ENCODE measurements around the gene DCTN3. TPM values are rescaled to one million over a fixed set of nuclear protein-coding genes. Genes with fewer than 3 reads are reported as not detected.

The DCTN3 gene
- polyA plus RNA-seq, 3 donors, result 120 to 174 (median 143) TPM

- peak in 1 of 3 donors; percentile 29 for DNase-seq
- H3K27ac ChIP-seq (ENCODE audit: low read depth in 1 of 2, low read length in 2 of 2), result no peak overlapping the region
- H3K27me3 ChIP-seq (ENCODE audit: control insufficient read depth in 2 of 2, insufficient read depth in 2 of 2, low read length in 2 of 2), result peaks cover 10 to 24% of the 10 kb centered on the region in 2 donors
- no peak overlapping the region for H3K4me3 ChIP-seq (replicated peaks in 1 of 3; ENCODE audit: low read depth in 2 of 3, low read length in 3 of 3)
- H3K9me3 ChIP-seq (replicated peaks in 1 of 2; ENCODE audit: control insufficient read depth in 1 of 2, insufficient read depth in 1 of 2, low read length in 2 of 2), result peaks cover 0 to 6% of the 10 kb centered on the region in 2 donors
- no peaks in the 10 kb centered on the region for H4K20me1 ChIP-seq (ENCODE audit: insufficient read depth, low read length)
- H3K4me1 ChIP-seq (ENCODE audit: control insufficient read depth in 1 of 2, insufficient read depth in 2 of 2, low read length in 2 of 2), result no peaks in the 10 kb centered on the region
- intact Hi-C loops (cut with micrococcal nuclease), result no loop called here
- H3K36me3 ChIP-seq (replicated peaks in 1 of 2; ENCODE audit: control insufficient read depth in 1 of 2, insufficient read depth in 2 of 2, low read length in 2 of 2), result no peaks in the 10 kb centered on the region
- TF ChIP-seq, protein P1, sequence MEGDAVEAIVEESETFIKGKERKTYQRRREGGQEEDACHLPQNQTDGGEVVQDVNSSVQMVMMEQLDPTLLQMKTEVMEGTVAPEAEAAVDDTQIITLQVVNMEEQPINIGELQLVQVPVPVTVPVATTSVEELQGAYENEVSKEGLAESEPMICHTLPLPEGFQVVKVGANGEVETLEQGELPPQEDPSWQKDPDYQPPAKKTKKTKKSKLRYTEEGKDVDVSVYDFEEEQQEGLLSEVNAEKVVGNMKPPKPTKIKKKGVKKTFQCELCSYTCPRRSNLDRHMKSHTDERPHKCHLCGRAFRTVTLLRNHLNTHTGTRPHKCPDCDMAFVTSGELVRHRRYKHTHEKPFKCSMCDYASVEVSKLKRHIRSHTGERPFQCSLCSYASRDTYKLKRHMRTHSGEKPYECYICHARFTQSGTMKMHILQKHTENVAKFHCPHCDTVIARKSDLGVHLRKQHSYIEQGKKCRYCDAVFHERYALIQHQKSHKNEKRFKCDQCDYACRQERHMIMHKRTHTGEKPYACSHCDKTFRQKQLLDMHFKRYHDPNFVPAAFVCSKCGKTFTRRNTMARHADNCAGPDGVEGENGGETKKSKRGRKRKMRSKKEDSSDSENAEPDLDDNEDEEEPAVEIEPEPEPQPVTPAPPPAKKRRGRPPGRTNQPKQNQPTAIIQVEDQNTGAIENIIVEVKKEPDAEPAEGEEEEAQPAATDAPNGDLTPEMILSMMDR (IDR thresholded peaks at IDR 0.05), result no peak
- Mint-ChIP-seq H3K27ac (no peak overlapping the region), H3K27me3 (ENCODE audit: low read depth in 3 of 3) (peaks cover 35 to 44% (median 38%) of the 10 kb centered on the region in 3 donors), H3K4me1 (peaks cover 1% of the 10 kb centered on the region), H3K36me3 (peaks cover 0 to 1% of the 10 kb centered on the region in 2 donors), H3K4me3 (no peak overlapping the region), H3K9me3 (peaks cover 0 to 3% (median 2%) of the 10 kb centered on the region in 7 donors)
- no peak overlapping the region for H3K9ac ChIP-seq (ENCODE audit: insufficient read depth, low read length, poor library complexity, severe bottlenecking)
- 88% methylated on average over 6 of the region's 6 CpGs for WGBS (ENCODE audit: insufficient coverage)
- no peak overlapping the region for H3K4me2 ChIP-seq (replicated peaks; ENCODE audit: extremely low read depth, low read length, poor library complexity, severe bottlenecking)
- no peaks in the 10 kb centered on the region for H3K79me2 ChIP-seq (ENCODE audit: insufficient read depth, low read length)
- H2AFZ ChIP-seq (ENCODE audit: insufficient read depth, low read depth, low read length, poor library complexity, severe bottlenecking), result no peak overlapping the region
Observed at GRCh38 chr9:34572628-34573027, 47.7 kb downstream of the DCTN3 start.

GRCh38 chr9:34572092-34572491 lies 48.2 kb downstream of the DCTN3 start:
- Mint-ChIP-seq H3K27me3 (ENCODE audit: low read depth in 3 of 3) (peaks cover 31 to 39% (median 33%) of the 10 kb centered on the region in 3 donors), H3K4me3 (no peak overlapping the region), H3K4me1 (no peaks in the 10 kb centered on the region), H3K9me3 (peaks cover 0 to 2% (median 0%) of the 10 kb centered on the region in 7 donors), H3K27ac (no peak overlapping the region), H3K36me3 (no peaks in the 10 kb centered on the region)
- Histone ChIP-seq H3K4me3 (replicated peaks in 1 of 3; ENCODE audit: low read depth in 2 of 3, low read length in 3 of 3) (no peak overlapping the region), H3K9me3 (replicated peaks in 1 of 2; ENCODE audit: control insufficient read depth in 1 of 2, insufficient read depth in 1 of 2, low read length in 2 of 2) (peaks cover 0 to 6% of the 10 kb centered on the region in 2 donors), H3K27ac (ENCODE audit: low read depth in 1 of 2, low read length in 2 of 2) (no peak overlapping the region), H3K79me2 (ENCODE audit: insufficient read depth, low read length) (no peaks in the 10 kb centered on the region), H3K4me1 (ENCODE audit: control insufficient read depth in 1 of 2, insufficient read depth in 2 of 2, low read length in 2 of 2) (no peaks in the 10 kb centered on the region), H4K20me1 (ENCODE audit: insufficient read depth, low read length) (no peaks in the 10 kb centered on the region), H3K27me3 (ENCODE audit: control insufficient read depth in 2 of 2, insufficient read depth in 2 of 2, low read length in 2 of 2) (peaks cover 7 to 19% of the 10 kb centered on the region in 2 donors), H2AFZ (ENCODE audit: insufficient read depth, low read depth, low read length, poor library complexity, severe bottlenecking) (no peak overlapping the region), H3K36me3 (replicated peaks in 1 of 2; ENCODE audit: control insufficient read depth in 1 of 2, insufficient read depth in 2 of 2, low read length in 2 of 2) (no peaks in the 10 kb centered on the region), H3K4me2 (replicated peaks; ENCODE audit: extremely low read depth, low read length, poor library complexity, severe bottlenecking) (no peak overlapping the region), H3K9ac (ENCODE audit: insufficient read depth, low read length, poor library complexity, severe bottlenecking) (no peak overlapping the region)
- TF ChIP-seq, protein P1 (IDR thresholded peaks at IDR 0.05), result no peak
- DNase-seq, result peak in 2 of 3 donors; percentile 9 to 46
- intact Hi-C loops (cut with micrococcal nuclease), result no loop called here

Measured in CD14-positive monocyte (primary cell).